Panc1 (cell line): Measurements from ENCODE around the gene SH3BGRL2. TPM values are rescaled to one million over a fixed set of nuclear protein-coding genes. Genes with fewer than 3 reads are reported as not detected.

Experiments
- ATAC-seq: fragments of 200-7000 bp; cut with Tn5 transposase; 2 replicates; pipeline ENCODE4 v1.9.1; 2020; ENCODE audit warnings: mild to moderate bottlenecking, moderate library complexity
- BruUV-seq: library from RNA; stranded (reverse); fragments of 400-500 nt; replicated peaks from 2 replicates; lab custom pipeline; 2021; lab: Mats Ljungman, UMichigan
- CTCF ChIA-PET: fragments of 300-600 bp; sonication (Branson Sonifier 250); formaldehyde crosslinking; loops from one replicate; lab custom pipeline; 2022; ENCODE audit warnings: antibody characterized with exemption; lab: Charles Lee
- POLR2A ChIA-PET: fragments of 300-600 bp; sonication (Branson Sonifier 250); formaldehyde crosslinking; loops from one replicate; lab custom pipeline; 2022; ENCODE audit warnings: antibody characterized with exemption; lab: Charles Lee
- DNase-seq: peaks from one replicate; pipeline ENCODE4 v3.0.0-alpha.2; 2010; ENCODE audit warnings: low read depth, low spot score
- H3K27ac ChIP-seq: 2 replicates; pipeline ENCODE4 v1.5.1; 2011; ENCODE audit warnings: mild to moderate bottlenecking, low read length, inconsistent platforms
- H3K27me3 ChIP-seq: fragments of 200-500 bp; sonication (Bioruptor generic); 2 replicates; pipeline ENCODE4 v1.6.0; 2014; ENCODE audit warnings: low read length, inconsistent platforms; ENCODE audit not compliant: control insufficient read depth, insufficient read depth
- H3K36me3 ChIP-seq: fragments of 200-500 bp; sonication (Bioruptor generic); 2 replicates; pipeline ENCODE4 v1.5.1; 2014; ENCODE audit warnings: inconsistent platforms, mild to moderate bottlenecking, low read length, moderate library complexity; ENCODE audit not compliant: control insufficient read depth, insufficient read depth
- H3K4me1 ChIP-seq: 2 replicates; pipeline ENCODE4 v1.5.1; 2011; ENCODE audit warnings: inconsistent platforms, mild to moderate bottlenecking, low read length, moderate library complexity; ENCODE audit not compliant: control insufficient read depth, insufficient read depth
- H3K4me3 ChIP-seq, 2 experiments: 2 replicates each; pipeline ENCODE4 v1.5.1; 2011 to 2012; ENCODE audit warnings: low read depth in 2 of 2, low read length in 2 of 2, mild to moderate bottlenecking in 2 of 2, inconsistent platforms in 1 of 2, moderate library complexity in 1 of 2
- H3K9me3 ChIP-seq: fragments of 200-500 bp; sonication (Bioruptor generic); 2 replicates; pipeline ENCODE4 v1.5.1; 2014; ENCODE audit warnings: low read depth, mild to moderate bottlenecking, inconsistent platforms, low read length, moderate library complexity; ENCODE audit not compliant: control insufficient read depth, insufficient read depth
- POLR2AphosphoS5 ChIP-seq: IDR thresholded peaks from 2 replicates; pipeline ENCODE4 v1.6.1; 2012; ENCODE audit warnings: mild to moderate bottlenecking, low read depth, low read length, moderate library complexity
- SIN3A ChIP-seq: IDR thresholded peaks from 2 replicates; pipeline ENCODE4 v1.6.1; 2012; ENCODE audit warnings: low read depth, mild to moderate bottlenecking, low read length, moderate library complexity, borderline replicate concordance; ENCODE audit not compliant: insufficient read depth
- TCF7L2 ChIP-seq: IDR thresholded peaks from 2 replicates; pipeline ENCODE4 v1.6.1; 2011; ENCODE audit warnings: mild to moderate bottlenecking, low read depth, low read length, inconsistent platforms
- in situ Hi-C: cut with HindIII; loops from 2 replicates; pipeline ENCODE4 v1.10.0; 2016; ENCODE audit warnings: low sequenced_read_pairs, low pct_unique_long_range_greater_than_20kb
- intact Hi-C: fragments of 100-400 bp; cut with micrococcal nuclease; formaldehyde crosslinking; loops from one replicate; pipeline ENCODE4 v1.10.0; 2022; ENCODE audit not compliant: unreplicated experiment
- total RNA-seq: library from RNA; stranded (reverse); gene quantifications from one replicate; pipeline ENCODE4 v1.2.1, GENCODE V29; 2021; ENCODE audit not compliant: unreplicated experiment
- TF ChIP-seq, protein P1 (sequence below), 2 experiments: IDR thresholded peaks; 2 replicates each; pipeline ENCODE4 v1.6.1; 2011 to 2012; ENCODE audit warnings: low read depth in 2 of 2, control low read depth in 1 of 2, low read length in 1 of 2, mild to moderate bottlenecking in 1 of 2, moderate library complexity in 1 of 2; ENCODE audit not compliant: insufficient read depth in 1 of 2
- TF ChIP-seq, protein P2 (sequence below): fragments of 450-650 bp; IDR thresholded peaks from 2 replicates; pipeline ENCODE4 v1.5.1; 2017; ENCODE audit warnings: mild to moderate bottlenecking

SH3BGRL2 gene
- total RNA-seq, 1 experiment from 2014 or later, result 8.5 TPM

DNA sequence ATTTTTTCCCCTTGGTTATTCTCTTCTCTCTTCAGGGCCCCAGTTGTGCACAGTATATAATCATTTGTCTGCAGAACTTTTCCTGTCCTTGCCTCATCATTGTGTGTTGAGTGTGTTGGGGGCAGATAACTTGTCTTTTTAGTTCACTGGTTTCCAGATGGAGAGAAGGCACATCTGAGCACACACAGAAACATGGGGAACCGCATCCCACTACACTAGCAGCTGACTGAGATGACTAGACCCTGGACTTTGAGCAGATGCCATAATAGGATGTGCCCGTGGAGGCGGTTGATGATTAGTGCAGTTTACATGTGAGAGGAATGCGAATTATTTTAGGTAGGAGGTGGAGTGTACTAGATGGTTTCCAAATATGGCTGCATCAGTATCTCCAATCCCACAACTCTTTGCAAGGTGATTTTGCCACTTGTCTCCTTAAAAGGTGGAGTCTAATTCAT, 26.5 kb upstream of the SH3BGRL2 start:
- intact Hi-C loops, result no loop called here
- Histone ChIP-seq H3K9me3 (no peaks in the 10 kb centered on the region), H3K36me3 (no peaks in the 10 kb centered on the region), H3K4me1 (peaks cover 39% of the 10 kb centered on the region), H3K27me3 (no peaks in the 10 kb centered on the region), H3K4me3 (no peak overlapping the region), H3K27ac (peak overlapping the region; percentile 10; the same call in 1 of the 2 replicates)
- ChIA-PET CTCF (interaction anchor here (0.5 kb wide), 1 partner anchor 78 kb away, joined by 4 read pairs; no protein-coding TSS in a partner anchor), POLR2A (no interaction called here)
- TF ChIP-seq SIN3A, result no peak
- TF ChIP-seq, protein P1, sequence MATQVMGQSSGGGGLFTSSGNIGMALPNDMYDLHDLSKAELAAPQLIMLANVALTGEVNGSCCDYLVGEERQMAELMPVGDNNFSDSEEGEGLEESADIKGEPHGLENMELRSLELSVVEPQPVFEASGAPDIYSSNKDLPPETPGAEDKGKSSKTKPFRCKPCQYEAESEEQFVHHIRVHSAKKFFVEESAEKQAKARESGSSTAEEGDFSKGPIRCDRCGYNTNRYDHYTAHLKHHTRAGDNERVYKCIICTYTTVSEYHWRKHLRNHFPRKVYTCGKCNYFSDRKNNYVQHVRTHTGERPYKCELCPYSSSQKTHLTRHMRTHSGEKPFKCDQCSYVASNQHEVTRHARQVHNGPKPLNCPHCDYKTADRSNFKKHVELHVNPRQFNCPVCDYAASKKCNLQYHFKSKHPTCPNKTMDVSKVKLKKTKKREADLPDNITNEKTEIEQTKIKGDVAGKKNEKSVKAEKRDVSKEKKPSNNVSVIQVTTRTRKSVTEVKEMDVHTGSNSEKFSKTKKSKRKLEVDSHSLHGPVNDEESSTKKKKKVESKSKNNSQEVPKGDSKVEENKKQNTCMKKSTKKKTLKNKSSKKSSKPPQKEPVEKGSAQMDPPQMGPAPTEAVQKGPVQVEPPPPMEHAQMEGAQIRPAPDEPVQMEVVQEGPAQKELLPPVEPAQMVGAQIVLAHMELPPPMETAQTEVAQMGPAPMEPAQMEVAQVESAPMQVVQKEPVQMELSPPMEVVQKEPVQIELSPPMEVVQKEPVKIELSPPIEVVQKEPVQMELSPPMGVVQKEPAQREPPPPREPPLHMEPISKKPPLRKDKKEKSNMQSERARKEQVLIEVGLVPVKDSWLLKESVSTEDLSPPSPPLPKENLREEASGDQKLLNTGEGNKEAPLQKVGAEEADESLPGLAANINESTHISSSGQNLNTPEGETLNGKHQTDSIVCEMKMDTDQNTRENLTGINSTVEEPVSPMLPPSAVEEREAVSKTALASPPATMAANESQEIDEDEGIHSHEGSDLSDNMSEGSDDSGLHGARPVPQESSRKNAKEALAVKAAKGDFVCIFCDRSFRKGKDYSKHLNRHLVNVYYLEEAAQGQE (IDR thresholded peaks at IDR 0.05; ENCODE audit: insufficient read depth in 1 of 2, low read depth in 2 of 2, low read length in 1 of 2), result no peak
- TF ChIP-seq POLR2AphosphoS5, result no peak
- TF ChIP-seq, protein P2, sequence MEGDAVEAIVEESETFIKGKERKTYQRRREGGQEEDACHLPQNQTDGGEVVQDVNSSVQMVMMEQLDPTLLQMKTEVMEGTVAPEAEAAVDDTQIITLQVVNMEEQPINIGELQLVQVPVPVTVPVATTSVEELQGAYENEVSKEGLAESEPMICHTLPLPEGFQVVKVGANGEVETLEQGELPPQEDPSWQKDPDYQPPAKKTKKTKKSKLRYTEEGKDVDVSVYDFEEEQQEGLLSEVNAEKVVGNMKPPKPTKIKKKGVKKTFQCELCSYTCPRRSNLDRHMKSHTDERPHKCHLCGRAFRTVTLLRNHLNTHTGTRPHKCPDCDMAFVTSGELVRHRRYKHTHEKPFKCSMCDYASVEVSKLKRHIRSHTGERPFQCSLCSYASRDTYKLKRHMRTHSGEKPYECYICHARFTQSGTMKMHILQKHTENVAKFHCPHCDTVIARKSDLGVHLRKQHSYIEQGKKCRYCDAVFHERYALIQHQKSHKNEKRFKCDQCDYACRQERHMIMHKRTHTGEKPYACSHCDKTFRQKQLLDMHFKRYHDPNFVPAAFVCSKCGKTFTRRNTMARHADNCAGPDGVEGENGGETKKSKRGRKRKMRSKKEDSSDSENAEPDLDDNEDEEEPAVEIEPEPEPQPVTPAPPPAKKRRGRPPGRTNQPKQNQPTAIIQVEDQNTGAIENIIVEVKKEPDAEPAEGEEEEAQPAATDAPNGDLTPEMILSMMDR, result no peak
- no peak for TF ChIP-seq TCF7L2
- ATAC-seq, result no peak
- BruUV-seq, result no TSS peak
- DNase-seq, result no peak
- in situ Hi-C loops, result no loop called here

DNA sequence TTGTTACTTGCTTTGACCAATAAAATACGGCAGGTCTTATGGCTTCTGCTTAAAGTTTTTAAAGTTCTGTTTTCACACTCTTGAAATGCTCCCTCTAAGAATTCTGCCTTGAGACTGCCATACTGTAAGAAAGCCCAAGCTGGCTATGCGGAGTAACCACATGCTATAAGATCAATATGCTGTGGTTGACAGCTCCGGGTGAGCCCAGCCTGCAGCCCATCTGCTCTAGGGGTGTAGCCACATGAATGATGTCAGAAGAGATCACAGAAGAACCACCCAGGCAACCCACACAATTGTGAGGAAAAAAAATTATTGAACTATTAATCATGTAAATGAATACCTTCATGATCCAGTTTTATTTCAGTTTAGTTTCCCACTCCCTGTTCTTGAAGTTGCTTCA, 26.1 kb upstream of the SH3BGRL2 start:
- Histone ChIP-seq H3K9me3 (no peaks in the 10 kb centered on the region), H3K4me3 (no peak overlapping the region), H3K4me1 (peaks cover 37% of the 10 kb centered on the region), H3K36me3 (no peaks in the 10 kb centered on the region), H3K27me3 (no peaks in the 10 kb centered on the region), H3K27ac (peak overlapping the region; percentile 34; the same call in 1 of the 2 replicates)
- in situ Hi-C loops (no loop called here), intact Hi-C loops (no loop called here)
- CTCF ChIA-PET, result interaction anchor here (0.5 kb wide), 1 partner anchor 78 kb away, joined by 4 read pairs; no protein-coding TSS in a partner anchor
- POLR2A ChIA-PET, result no interaction called here
- BruUV-seq, result no TSS peak
- DNase-seq (no peak), ATAC-seq (no peak)
- TF ChIP-seq TCF7L2, result no peak

DNA sequence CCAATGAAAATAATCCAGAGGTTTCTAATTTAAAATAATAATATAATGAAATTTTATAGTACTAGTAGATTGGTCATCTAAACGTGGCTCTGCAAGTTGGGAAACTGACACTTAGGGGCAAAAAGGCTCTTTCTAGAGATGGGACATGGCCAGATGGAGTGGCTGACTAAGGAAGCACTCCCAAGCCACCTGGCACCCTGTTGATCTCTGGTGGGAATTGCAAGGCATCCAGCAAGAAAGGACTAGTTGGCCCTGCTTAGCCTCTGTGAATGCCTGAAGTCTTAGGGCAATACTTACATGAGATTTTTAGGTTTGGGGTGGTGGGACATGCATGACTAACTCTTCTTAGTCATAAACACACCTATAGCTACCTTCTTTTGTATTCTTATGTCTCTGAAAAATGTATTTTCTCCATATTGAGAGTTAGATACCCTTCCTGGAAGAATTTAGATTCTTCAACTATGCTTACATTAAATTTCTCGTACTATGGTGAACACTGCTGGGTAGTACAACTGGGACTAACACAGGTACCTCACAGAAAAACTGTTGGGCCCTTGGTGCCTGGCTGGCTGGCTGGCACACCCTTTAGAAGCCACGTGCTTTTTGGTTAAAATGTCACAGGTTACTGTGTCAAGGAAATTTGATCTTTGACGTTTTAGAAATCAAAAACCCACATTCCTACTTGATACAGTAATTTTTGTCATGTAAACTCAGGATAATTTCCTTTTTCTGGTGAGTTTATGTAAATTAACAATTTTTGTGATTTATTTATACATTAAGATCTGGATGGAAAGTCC, 25.0 kb upstream of the SH3BGRL2 start:
- ATAC-seq, result no peak
- no TSS peak for BruUV-seq
- H3K9me3 ChIP-seq, result no peaks in the 10 kb centered on the region
- peaks cover 28% of the 10 kb centered on the region for H3K4me1 ChIP-seq
- H3K27me3 ChIP-seq, result no peaks in the 10 kb centered on the region
- TF ChIP-seq SIN3A, result no peak
- TF ChIP-seq POLR2AphosphoS5, result no peak
- no peak for TF ChIP-seq TCF7L2
- TF ChIP-seq, protein P1 (IDR thresholded peaks at IDR 0.05; ENCODE audit: insufficient read depth in 1 of 2, low read depth in 2 of 2, low read length in 1 of 2), result no peak
- TF ChIP-seq, protein P2, result no peak
- no peaks in the 10 kb centered on the region for H3K36me3 ChIP-seq
- no peak overlapping the region for H3K4me3 ChIP-seq
- CTCF ChIA-PET, result no interaction called here
- in situ Hi-C loops (no loop called here), intact Hi-C loops (no loop called here)
- peak overlapping the region; percentile 54 for H3K27ac ChIP-seq
- POLR2A ChIA-PET, result no interaction called here
- no peak for DNase-seq
